CD1c-positive myeloid dendritic cell (primary cell): Measurements from ENCODE around the gene PHF20.
"Not testable (repeated sequence)": the region's sequence is repeated elsewhere in the genome, so short reads cannot be mapped to it uniquely, and the experiment has no call there.

ENCODE experiments used
- DNase-seq: peaks from one replicate; pipeline ENCODE4 v3.0.0-alpha.2; 2016; ENCODE audit errors: extremely low spot score

The PHF20 gene

DNA sequence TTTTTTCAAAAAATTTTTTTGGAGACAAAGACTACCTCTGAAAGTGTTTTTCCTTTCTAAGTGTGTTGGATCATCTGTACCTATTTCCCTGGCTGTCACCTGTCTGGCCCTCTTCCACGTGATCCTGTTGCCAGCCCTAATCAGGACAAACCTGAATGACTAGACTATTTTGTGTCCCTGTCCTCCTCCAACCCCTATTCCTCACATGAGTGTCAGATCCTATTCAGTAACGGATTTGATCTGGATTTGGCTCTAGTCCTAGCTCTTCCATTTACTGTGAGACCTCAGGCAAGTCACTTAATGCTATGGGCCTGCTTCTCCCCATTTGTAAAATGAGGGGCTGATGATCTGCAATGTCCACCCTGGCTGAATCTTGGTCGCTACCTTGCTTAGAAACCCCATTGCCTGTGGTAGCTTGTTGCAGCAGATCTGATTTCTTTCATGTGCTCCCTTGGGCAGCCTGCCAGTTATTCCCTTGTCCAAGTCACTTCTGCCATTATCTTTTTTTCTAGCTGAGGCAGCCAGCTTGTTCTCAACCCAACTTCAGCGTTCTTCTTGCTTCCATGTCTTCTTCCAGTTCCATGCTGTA lies 4.8 kb downstream of the PHF20 start:
- DNase-seq: no peak

DNA sequence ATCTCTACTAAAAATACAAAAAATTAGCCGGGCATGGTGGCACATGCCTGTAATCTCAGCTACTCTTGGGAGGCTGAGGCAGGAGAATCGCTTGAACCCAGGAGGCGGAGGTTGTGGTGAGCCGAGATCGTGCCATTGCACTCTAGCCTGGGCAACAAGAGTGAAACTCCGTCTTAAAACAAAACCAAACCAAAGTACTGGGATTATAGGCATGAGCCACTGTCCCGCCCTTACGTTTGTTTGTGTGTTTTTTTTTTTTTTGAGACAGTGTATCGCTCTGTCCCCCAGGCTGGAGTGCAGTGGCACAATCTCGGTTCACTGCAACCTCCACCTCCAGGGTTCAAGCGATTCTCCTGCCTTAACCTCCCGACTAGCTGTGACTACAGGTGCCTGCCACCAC lies 12.0 kb downstream of the PHF20 start:
- not testable (repeated sequence) for DNase-seq

DNA sequence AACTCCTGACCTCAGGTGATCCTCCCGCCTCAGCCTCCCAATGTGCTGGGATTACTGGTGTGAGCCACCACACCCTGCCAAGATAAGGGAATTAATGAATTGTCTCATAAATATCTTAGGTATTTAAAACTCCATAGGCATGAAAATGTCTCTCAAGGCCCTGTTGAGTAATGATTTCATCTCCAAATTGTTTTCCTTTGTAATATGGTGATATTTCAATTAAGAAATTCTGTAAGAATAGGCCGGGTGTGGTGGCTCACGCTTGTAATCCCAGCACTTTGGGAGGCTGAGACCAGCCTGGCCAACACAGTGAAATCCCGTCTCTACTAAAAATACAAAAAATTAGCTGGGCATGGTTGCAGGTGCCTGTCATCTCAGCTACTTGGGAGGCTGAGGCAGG lies 13.7 kb downstream of the PHF20 start:
- DNase-seq: not testable (repeated sequence)

DNA sequence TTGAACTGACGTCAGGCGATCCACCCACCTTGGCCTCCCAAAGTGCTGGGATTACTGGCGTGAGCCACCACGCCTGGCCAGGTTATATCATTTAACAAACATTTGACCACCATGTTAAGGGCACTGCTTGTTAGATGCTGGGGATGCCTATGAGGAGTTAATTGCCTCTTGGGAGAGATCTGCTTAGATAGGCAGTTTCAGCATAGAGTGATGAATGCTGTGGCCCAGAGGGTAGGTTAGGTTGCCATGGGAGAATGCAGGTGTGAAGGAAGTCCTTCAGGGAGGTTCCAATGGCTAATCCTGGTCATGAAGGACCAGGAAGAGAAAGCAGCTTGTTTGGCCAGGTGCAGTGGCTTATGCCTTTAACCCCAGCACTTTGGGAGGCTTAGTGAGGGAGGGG lies 17.0 kb downstream of the PHF20 start:
- DNase-seq: no peak

DNA sequence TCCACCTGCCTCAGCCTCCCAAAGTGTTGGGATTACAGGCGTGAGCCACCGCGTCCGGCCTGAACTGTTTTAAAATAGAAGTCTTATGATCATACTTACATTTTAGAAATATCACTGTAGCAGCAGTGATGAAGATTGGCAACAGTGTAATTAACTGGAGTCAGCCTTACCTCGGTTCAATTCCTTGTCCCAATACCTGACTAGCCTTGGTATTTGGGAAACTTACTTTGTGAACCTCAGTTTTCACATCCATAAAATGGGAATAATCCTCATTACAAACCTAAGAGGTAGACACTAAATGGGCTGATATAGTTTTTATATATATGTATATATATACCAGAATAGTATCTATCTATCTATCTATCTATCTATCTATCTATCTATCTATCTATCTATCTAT lies 19.3 kb downstream of the PHF20 start:
- DNase-seq: no peak

DNA sequence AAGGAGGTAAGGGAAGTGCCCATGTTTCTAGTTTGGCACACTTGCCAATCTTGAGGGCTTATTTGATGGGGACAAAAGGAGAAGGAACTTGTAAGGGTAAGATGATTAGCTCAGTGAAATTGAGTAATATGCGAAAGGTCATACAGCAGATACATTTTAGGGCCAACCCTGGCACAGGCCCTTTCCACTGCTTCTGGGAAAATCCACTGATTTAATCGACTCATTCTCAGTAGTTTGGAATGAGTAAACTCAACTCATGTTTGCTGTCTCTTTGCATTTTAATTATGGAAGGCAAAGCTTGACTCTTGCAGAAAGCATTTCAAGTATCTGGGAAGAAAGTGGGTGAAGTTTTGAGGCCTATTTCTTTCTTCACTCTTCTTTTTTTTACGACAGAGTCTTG lies 20.0 kb downstream of the PHF20 start:
- DNase-seq: peak; percentile 79

DNA sequence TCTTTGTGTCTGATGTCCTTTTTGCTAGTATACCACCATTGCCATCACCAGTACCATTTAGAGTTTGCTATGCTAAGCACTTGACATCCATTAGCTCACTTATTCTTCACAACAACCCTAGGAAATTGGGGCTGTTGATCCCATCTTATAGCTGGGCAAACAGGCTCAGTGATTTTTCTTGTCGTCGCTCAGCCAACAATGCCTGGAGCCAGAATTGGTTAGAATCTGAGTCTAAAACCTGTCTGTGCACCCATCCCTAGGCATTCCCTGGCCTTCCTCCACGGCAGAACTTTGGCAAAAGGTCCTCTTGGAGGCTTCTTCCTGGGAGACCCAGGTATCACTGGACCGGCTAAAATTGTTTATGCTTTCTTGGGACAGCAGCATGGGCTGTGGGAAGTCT lies 20.9 kb downstream of the PHF20 start:
- DNase-seq: no peak

DNA sequence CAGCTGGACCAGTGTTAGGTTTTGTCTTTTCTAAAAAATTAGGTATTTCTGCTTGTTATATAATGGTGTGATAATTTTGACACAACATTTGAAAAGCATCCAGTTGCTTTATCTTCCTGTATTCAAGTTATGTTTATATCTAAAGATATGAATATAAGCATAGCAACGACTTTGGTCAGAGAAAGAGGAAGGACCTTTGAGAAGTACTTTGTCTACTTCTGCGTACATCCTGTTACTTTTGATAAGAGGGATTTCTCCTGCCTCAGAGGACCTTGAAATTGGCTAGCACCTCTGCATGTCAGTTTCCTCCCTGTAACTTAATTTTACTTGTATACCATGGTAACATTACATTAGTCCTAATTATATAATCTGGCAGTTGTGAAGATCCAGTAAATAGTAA lies 24.8 kb downstream of the PHF20 start:
- DNase-seq: peak; percentile 50

DNA sequence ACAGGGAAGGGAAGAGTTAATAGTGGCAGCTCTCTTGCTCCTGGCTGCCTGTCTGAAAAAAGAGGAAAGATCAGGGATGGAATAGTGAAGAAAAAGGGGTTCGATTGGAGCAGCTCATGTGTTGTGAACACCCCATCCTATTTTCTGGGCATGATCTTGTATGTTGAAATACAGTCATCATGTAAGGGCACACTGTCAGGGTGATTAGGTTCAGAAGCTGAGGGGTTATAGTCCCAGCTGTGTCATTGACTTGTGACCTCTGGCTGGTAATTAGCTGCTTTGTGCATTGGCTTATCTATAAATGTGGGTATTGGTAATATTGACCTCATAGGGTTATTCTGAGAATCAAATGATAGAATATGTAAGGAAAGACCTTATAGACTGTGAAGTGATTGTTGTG lies 30.1 kb downstream of the PHF20 start:
- no peak for DNase-seq

DNA sequence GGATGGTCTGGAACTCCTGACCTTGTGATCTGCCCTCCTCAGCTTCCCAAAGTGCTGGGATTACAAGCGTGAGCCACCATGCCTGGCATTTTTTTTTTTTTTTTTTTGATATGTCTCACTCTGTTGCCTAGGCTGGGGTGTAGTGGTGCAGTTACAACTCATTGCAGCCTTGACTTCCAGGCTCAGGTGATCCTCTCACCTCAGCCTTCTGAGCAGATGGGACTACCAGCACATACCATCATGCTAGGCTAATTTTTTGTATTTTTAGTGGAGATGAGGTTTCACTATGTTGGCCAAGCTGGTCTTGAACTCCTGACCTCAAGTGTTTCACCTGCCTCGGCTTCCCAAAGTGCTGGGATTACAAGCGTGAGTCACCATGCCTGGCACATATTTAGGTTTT lies 34.3 kb downstream of the PHF20 start:
- no peak for DNase-seq

DNA sequence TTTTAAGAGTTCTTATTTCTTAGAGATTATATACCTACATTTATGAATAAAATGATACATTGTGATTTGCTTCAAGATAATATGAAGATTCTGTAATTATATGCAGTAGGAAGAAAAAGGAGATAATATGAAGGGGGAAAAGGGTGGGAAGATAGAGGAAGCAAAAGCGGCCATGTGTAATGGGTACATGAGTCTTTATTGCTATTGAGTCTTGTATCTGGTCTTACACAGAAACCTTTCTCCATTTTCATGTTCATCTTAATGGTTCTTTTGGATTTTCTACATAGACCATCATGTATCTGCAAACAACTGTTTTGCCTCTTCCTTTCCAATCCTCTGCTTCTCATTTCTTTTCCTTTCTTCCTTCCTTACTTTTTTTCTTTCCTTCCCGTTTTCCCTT lies 36.1 kb downstream of the PHF20 start:
- no peak for DNase-seq

DNA sequence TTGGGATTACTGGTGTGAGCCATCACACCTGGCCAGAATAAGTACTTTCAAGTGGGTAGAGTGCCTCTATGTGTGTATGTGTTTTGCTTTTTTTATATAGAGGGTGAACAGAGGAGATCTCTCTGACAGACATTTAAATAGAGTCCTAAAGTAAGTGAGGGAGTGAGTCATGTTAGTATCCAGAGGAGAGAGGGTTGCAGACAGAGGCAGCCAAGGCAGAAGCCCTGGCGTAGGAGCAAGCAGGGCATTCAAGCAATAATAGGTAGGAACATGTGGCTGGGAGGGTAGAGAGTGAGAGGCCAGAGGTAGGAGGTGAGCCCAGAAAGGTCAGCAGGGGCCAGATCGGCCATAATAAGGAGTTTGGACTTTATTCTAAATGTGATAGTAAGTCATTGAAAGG lies 48.9 kb downstream of the PHF20 start:
- no peak for DNase-seq

DNA sequence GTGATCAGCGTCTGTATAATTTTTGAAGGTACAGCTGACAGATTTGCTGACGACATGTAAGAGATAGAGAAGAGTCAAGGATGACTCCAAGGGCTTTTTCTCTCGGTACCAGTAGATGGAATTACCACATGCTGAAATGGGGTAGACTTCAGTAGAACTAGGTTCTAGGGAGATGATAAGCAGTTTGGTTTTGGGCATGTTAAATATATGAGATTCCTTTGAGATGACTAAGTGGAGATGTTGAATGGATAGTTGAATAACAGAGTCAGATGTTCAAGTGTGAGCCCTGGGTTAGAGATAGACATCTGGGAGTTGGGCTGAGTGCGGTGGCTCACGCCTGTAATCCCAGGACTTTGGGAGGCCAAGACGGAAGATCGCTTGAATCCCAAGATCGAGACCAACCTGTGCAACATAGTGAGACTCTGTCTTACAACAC lies 50.0 kb downstream of the PHF20 start:
- no peak for DNase-seq

DNA sequence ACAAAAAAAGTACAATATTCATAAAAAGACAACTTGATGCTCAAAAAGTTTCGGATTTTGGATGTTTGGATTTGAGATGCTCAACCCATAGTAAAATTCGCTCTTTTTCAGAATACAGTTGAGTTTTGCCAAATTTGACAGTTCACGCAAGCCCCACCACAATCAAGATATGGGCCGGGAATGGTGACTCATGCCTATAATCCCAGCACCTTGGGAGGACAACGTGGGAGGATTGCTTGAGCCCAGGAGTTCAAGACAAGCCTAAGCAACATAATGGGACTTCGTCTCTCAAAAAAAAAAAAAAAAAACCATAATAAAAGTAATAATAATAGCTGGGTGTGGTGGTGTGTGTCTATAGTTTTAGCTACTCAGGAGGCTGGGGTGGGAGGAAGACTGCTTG lies 51.3 kb downstream of the PHF20 start:
- no peak for DNase-seq

DNA sequence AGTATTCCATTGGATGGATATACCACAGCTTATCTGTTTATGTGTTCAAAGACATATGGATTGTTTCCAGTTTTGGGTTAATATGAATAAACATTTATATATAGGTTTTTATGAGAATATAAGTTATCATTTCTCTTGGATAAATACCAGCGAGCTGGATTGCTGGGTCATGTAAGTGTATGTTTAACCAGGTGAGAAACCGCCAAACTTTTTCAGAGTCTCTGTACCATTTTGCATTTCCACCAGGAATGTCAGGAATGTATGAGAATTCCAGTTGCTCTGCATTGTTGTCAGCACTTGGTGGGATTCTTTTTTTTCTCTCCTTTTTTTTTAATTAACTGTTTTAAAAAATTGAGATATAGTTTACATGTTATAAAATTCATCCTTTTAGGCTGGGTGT lies 52.1 kb downstream of the PHF20 start:
- no peak for DNase-seq

DNA sequence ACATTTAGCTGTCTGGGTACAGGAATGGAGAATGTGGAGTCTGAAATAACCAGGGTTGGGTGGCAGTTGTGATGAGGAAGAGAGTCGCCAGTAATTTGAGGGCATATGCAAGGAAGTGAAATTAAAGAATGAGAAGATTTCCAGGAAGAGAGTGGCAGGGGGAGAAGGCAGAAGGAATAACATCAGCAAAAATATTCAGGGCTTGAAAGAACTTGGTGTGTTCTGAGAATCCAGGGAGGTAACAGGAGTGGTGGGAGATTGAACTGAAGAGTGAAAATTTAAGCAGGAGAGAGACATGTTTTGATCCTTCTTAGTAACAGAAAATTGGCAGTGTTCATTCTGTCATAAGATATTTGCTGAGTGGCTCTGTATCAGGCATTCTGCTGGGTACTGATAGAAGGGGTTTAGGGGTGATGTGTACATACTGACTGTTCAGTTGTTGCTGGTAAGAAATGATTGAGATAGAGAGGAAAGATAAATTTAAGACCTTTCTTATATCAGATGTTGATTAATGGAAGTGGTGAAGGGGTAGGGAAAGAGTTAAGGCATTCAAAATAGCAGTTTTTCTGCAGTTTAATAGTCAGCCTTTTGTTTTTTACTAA lies 54.7 kb downstream of the PHF20 start:
- no peak for DNase-seq

DNA sequence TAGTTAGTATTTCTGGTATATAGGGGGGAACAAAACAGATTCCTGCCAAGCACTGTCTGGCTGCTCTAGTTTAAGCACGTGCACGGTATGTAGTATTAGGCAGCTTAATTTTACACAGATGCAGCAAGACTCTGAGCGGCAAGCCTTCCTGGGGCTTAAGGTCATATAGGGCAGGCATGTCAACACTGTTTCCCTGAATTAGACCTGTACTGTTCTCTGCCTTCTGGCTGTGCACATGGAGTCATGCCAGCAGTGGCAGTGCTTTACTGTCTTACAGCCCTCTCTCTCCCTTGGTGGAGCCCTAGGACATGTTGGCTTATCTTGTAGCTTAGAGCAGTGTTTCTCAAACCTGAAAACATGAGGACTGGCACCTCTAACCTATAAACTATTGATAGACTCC lies 56.6 kb downstream of the PHF20 start:
- DNase-seq: no peak

DNA sequence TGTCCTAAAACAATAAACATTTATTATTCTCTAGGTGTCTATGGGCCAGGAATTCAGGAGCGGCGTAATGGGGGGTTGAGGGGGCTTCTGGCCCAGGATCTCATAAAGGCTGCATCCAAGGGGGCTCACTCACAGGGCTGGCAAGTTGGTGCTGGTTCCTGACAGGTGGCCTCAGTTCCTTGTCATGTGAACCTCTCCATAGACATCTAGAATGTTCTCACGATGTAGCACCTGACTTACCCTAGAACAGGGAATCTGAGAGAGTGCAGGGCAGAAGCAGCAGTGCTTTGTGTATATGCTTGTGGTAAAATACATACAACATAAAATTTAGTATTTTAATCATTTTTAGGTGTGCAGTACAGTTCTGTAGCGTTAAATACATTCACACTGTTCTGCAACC lies 57.1 kb downstream of the PHF20 start:
- no peak for DNase-seq

DNA sequence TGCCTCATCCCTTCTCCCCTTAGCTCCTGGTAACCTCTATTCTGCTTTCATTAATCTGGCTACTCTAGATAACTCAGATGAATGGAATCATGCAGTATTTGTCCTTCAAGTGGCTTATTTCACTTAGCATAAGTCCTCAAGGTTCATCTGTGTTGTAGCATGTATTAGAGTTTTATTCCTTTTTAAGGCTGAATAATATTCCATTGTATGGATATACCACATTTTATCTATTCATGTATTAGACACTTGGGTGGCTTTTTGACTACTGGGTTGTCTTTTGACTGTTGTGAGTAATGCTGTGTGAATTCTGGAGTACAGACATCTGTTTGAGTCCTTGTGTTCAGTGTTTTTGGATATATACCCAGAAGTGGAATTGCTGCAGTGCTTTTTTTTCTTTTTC lies 58.4 kb downstream of the PHF20 start:
- no peak for DNase-seq

DNA sequence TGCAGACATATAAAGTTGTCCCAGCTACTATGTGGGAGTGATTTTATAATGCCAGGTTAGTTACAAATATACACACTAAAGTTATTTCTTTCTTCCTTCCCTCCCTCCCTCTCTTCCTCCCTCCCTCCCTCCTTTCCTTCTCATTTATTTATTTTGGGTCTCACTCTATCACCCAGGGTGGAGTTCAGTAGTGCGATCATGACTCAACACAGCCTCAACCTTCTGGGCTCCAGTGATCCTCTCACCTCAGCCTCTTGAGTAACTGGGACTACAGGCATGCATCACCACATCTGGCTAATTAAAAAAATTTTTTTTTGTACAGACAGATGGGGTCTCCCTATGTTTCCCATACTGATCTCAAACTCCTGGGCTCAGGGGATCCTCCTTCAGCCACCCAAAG lies 59.2 kb downstream of the PHF20 start:
- DNase-seq: no peak

DNA sequence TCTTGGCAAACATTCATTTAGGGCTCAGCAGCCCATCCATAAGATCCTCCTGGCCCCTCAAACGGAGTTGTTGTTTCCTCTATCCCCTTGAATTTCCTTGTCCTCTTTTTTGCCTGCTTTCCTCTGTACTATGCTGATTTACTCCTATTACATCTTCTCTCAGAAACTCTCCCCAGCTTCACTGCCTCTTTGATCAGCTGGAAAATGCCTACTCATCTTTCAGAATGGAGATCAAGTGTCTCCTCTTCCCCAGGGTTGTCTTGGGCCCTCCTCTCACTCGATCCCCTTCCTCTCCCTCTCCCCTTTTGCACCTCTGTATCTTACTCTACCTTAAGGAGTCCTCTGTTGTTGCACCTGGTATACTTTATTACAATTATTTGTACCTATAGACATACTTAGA lies 60.2 kb downstream of the PHF20 start:
- DNase-seq: no peak

DNA sequence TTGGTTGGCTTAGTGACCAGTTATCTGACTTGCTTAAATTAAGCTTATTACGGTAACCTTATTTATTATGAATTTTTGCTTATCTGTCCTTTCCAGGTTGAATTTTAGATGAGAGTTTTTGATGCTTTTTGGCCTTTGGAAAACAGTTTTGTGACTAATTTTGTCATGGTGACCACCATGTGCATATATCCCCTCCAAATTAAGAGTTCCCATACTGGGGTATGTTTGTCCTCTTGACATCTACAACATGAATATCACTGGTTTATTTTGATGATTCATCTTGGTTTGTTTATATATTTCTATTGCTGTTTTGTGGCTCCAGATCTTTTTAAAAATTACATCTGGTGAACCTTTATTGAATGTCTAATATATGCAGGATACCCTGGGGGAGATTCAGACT lies 61.4 kb downstream of the PHF20 start:
- DNase-seq: no peak

DNA sequence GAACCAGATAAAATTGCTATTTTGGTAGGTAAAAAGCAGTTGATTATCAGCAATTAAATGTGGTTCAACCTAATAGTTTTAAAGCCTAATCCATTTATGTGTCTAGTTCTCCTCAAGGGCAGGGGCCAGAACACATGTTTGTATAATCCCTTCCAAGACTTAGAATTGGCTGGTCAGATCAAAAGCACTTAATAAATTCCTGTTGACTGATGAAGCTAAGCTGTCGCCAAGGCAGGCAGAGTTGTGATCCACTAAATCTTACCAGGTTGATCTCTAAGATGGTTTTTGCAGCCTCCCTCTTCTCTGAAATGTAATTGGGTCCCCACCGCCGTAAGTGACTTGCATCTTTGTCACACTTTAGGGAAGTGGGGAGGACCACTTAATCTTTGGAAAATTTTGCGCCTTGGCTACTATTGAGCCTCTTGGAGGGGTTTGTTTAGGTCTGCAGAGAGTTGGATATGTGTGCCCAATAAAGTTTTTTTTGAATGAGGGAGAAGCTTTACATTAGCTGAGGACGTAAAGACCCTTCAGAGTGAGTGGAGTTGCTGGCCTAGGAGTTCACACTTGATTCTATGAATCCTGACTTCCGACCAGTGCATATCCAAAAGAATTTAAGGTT lies 65.9 kb downstream of the PHF20 start:
- no peak for DNase-seq

DNA sequence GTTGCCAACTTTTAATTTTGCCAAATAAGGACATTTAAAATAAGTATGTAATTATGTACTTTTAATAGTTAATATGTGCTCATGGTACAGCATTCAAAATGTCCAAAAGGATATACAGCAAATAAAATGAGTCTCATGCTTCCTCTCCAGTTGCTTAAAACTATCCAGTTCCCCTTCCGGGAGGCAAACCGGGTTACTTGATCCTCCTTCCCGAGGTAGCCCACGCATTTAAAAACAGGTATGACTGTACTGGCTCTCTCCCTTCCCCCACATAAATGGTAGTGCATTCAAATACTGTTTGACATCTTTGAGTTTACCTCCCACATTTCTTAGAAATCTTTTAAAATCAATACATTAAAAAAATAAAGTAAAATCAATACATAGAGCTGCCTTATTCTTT lies 66.4 kb downstream of the PHF20 start:
- peak; percentile 14 for DNase-seq
